WERI-Rb-1 (cell line): ENCODE results near the gene FXYD5.
"Not testable (repeated sequence)": the region's sequence is repeated elsewhere in the genome, so short reads cannot be mapped to it uniquely, and the experiment has no call there.

ENCODE experiments used
- DNase-seq: peaks from one replicate; pipeline ENCODE4 v3.0.0-alpha.2; 2020
- H3K27ac ChIP-seq: fragments of 250-450 bp; sonication (Bioruptor Pico); 2 replicates; pipeline ENCODE4 v1.5.1; 2020; ENCODE audit warnings: mild to moderate bottlenecking, moderate library complexity
- H3K27me3 ChIP-seq: fragments of 250-450 bp; sonication (Bioruptor Pico); 2 replicates; pipeline ENCODE4 v1.5.1; 2021; ENCODE audit warnings: mild to moderate bottlenecking, low read depth, moderate library complexity; ENCODE audit not compliant: insufficient read depth, severe bottlenecking
- H3K36me3 ChIP-seq: fragments of 250-450 bp; sonication (Bioruptor Pico); 2 replicates; pipeline ENCODE4 v1.5.1; 2020; ENCODE audit warnings: mild to moderate bottlenecking, moderate library complexity
- H3K4me3 ChIP-seq: 2 replicates; pipeline ENCODE4 v1.5.1; 2011; ENCODE audit warnings: low read depth, mild to moderate bottlenecking, control low read depth, low read length
- H3K9me3 ChIP-seq: fragments of 250-450 bp; sonication (Bioruptor Pico); 2 replicates; pipeline ENCODE4 v1.5.1; 2021; ENCODE audit warnings: mild to moderate bottlenecking, moderate library complexity; ENCODE audit not compliant: severe bottlenecking
- CTCF ChIP-seq: IDR thresholded peaks from 2 replicates; pipeline ENCODE4 v1.5.1; 2011; ENCODE audit warnings: low read depth, mild to moderate bottlenecking, control low read depth, inconsistent platforms, low read length

FXYD5 gene

GRCh38 chr19:35126624-35126959, 27.9 kb upstream of the FXYD5 start:
- no peak overlapping the region for H3K4me3 ChIP-seq
- no peaks in the 10 kb centered on the region for H3K9me3 ChIP-seq
- no peaks in the 10 kb centered on the region for H3K27me3 ChIP-seq
- peak overlapping the region; percentile 43 for H3K27ac ChIP-seq
- H3K36me3 ChIP-seq, result peaks cover 16% of the 10 kb centered on the region
- DNase-seq, result no peak
- no peak for TF ChIP-seq CTCF

- Histone ChIP-seq H3K4me3 (no peak overlapping the region), H3K27ac (peak overlapping the region; percentile 40), H3K36me3 (peaks cover 16% of the 10 kb centered on the region), H3K9me3 (no peaks in the 10 kb centered on the region), H3K27me3 (no peaks in the 10 kb centered on the region)
- no peak for TF ChIP-seq CTCF
- no peak for DNase-seq
Measured at GRCh38 chr19:35127871-35128270, 26.7 kb upstream of the FXYD5 start.

GRCh38 chr19:35128398-35129057, 26.0 kb upstream of the FXYD5 start:
- Histone ChIP-seq H3K4me3 (no peak overlapping the region), H3K36me3 (peaks cover 14% of the 10 kb centered on the region), H3K9me3 (no peaks in the 10 kb centered on the region), H3K27ac (peak overlapping the region; percentile 66), H3K27me3 (no peaks in the 10 kb centered on the region)
- no peak for TF ChIP-seq CTCF
- DNase-seq, result no peak

GRCh38 chr19:35129724-35130274, 24.7 kb upstream of the FXYD5 start:
- not testable (repeated sequence) for H3K27me3 ChIP-seq, H3K9me3 ChIP-seq, H3K4me3 ChIP-seq, H3K36me3 ChIP-seq
- peak; percentile 38 for DNase-seq
- peak overlapping the region; percentile 66 for H3K27ac ChIP-seq

- Histone ChIP-seq H3K27me3 (no peaks in the 10 kb centered on the region), H3K4me3 (no peak overlapping the region), H3K27ac (peak overlapping the region; percentile 66), H3K36me3 (peaks cover 4% of the 10 kb centered on the region; the same call in 1 of the 2 replicates), H3K9me3 (no peaks in the 10 kb centered on the region)
- TF ChIP-seq CTCF, result no peak
- DNase-seq, result no peak
Measured at GRCh38 chr19:35130761-35131720, 23.5 kb upstream of the FXYD5 start.

- H3K9me3 ChIP-seq, result no peaks in the 10 kb centered on the region
- H3K27ac ChIP-seq, result no peak overlapping the region
- no peak for TF ChIP-seq CTCF
- H3K36me3 ChIP-seq, result peaks cover 4% of the 10 kb centered on the region; the same call in 1 of the 2 replicates
- no peak for DNase-seq
- no peaks in the 10 kb centered on the region for H3K27me3 ChIP-seq
- no peak overlapping the region for H3K4me3 ChIP-seq
Measured at GRCh38 chr19:35132254-35132653, 22.3 kb upstream of the FXYD5 start.
